ENCODE results near the gene FLAD1. TPM values are rescaled to one million over a fixed set of nuclear protein-coding genes. Genes with fewer than 3 reads are reported as not detected.

FLAD1 gene
- total and polyA plus RNA-seq, 2 experiments from 2014 or later: 74.5 to 75.0 TPM

GRCh38 chr1:154967331-154967950 lies 15.7 kb upstream of the FLAD1 start:
- Histone ChIP-seq H3K9me2 (ENCODE audit: insufficient read depth) (no peaks in the 10 kb centered on the region), H3K79me2 (replicated peaks; ENCODE audit: insufficient read depth) (peaks cover 42% of the 10 kb centered on the region), H3K4me2 (no peak overlapping the region), H3K27me3 (ENCODE audit: insufficient read depth) (no peaks in the 10 kb centered on the region), H2AFZ (no peak overlapping the region), H3F3A (replicated peaks; ENCODE audit: low read depth) (peaks cover 43% of the 10 kb centered on the region), H3K4me1 (ENCODE audit: insufficient read depth) (peaks cover 30% of the 10 kb centered on the region), H3K4me3 (no peak overlapping the region; the same call in 1 of the 2 replicates), H3K36me3 (ENCODE audit: insufficient read depth) (peaks cover 36% of the 10 kb centered on the region), H3K27ac (ENCODE audit: low read depth) (no peak overlapping the region), H4K20me1 (replicated peaks; ENCODE audit: insufficient read depth) (peaks cover 24% of the 10 kb centered on the region)
- Mint-ChIP-seq H3K36me3 (ENCODE audit: low read depth) (peaks cover 71% of the 10 kb centered on the region), H3K27me3 (ENCODE audit: insufficient read depth, low read depth, poor library complexity) (peaks cover 11% of the 10 kb centered on the region), H3K4me1 (peaks cover 48% of the 10 kb centered on the region), H3K27ac (no peak overlapping the region), H3K4me3 (peak overlapping the region; percentile 33; the same call in 1 of the 3 replicates), H3K9me3 (no peaks in the 10 kb centered on the region)
- DNase-seq (ENCODE audit: low spot score) (no peak), ATAC-seq (no peak)
- TF ChIP-seq ZNF462 (CRISPR knock-in tag; IDR thresholded peaks at IDR 0.05) (no peak), NANOG (IDR thresholded peaks at IDR 0.05; ENCODE audit: borderline replicate concordance) (no peak), ZNF331 (CRISPR knock-in tag; IDR thresholded peaks at IDR 0.05; ENCODE audit: low read depth) (no peak), CREB1 (CRISPR knock-in tag; IDR thresholded peaks at IDR 0.05; ENCODE audit: low read depth) (no peak), CTCF (conservative IDR thresholded peaks at IDR 0.05; ENCODE audit: low read depth in 2 of 2) (no peak), POLR2AphosphoS5 (IDR thresholded peaks at IDR 0.05; ENCODE audit: low read depth) (no peak), ETS1 (IDR thresholded peaks at IDR 0.05) (no peak), EZH2phosphoT487 (IDR thresholded peaks at IDR 0.05; ENCODE audit: unreplicated experiment) (no peak), EZH2 (IDR thresholded peaks at IDR 0.05; ENCODE audit: low read depth, unreplicated experiment) (no peak), REST (IDR thresholded peaks at IDR 0.05; ENCODE audit: unreplicated experiment) (no peak), ZNF114 (CRISPR knock-in tag; IDR thresholded peaks at IDR 0.05) (no peak), JUNB (IDR thresholded peaks at IDR 0.05; ENCODE audit: unreplicated experiment) (no peak), STAT1 (IDR thresholded peaks at IDR 0.05; ENCODE audit: unreplicated experiment) (no peak)

Measured in GM23338 (cell line).